Measurements from ENCODE around the gene HDGFL2. TPM values are rescaled to one million over a fixed set of nuclear protein-coding genes. Genes with fewer than 3 reads are reported as not detected.

Gene HDGFL2
- total and polyA plus RNA-seq, 7 experiments from 2014 or later, result 14.0 to 64.6 (median 31.5) TPM

- ChIA-PET POLR2A (no interaction called here), CTCF (interaction anchor here (0.5 to 0.6 kb wide), 2 partner anchors 234 to 259 kb away, joined by 3 read pairs; no protein-coding TSS in a partner anchor)
- H3K4me1 ChIP-seq (ENCODE audit: control insufficient read depth in 2 of 2, insufficient read depth in 2 of 2, low read length in 2 of 2), result peaks cover 5 to 7% of the 10 kb centered on the region in 2 donors
- H3K4me3 ChIP-seq (ENCODE audit: low read length), result no peak overlapping the region
- H3K36me3 ChIP-seq (ENCODE audit: control insufficient read depth in 2 of 3, insufficient read depth in 3 of 3, low read length in 3 of 3), result peaks cover 0 to 31% (median 0%) of the 10 kb centered on the region in 3 experiments
- Mint-ChIP-seq H3K27me3 (no peaks in the 10 kb centered on the region), H3K27ac (no peak overlapping the region), H3K4me3 (no peak overlapping the region), H3K4me1 (peaks cover 5 to 24% (median 18%) of the 10 kb centered on the region in 7 donors), H3K9me3 (no peaks in the 10 kb centered on the region), H3K36me3 (peaks cover 1 to 15% (median 8%) of the 10 kb centered on the region in 5 donors)
- no peaks in the 10 kb centered on the region for H3K9me3 ChIP-seq (ENCODE audit: control insufficient read depth in 2 of 3, low read length in 3 of 3)
- ATAC-seq (no peak), DNase-seq (no peak)
- H3K27me3 ChIP-seq (ENCODE audit: control insufficient read depth in 2 of 2, insufficient read depth in 2 of 2, low read length in 2 of 2), result no peaks in the 10 kb centered on the region
- intact Hi-C loops (cut with micrococcal nuclease), result loop anchor here in 1 of 2 donors (10.0 kb wide), 1 partner anchor 922 kb away; the partner anchor contains the start of gene MFSD12
- H3K27ac ChIP-seq (ENCODE audit: low read depth, low read length), result no peak overlapping the region
Observed at GRCh38 chr19:4477034-4477801, 5.1 kb downstream of the HDGFL2 start.

GRCh38 chr19:4482721-4483364, 10.7 kb downstream of the HDGFL2 start:
- Mint-ChIP-seq H3K27ac (no peak overlapping the region), H3K9me3 (no peaks in the 10 kb centered on the region), H3K4me1 (peaks cover 0 to 3% (median 0%) of the 10 kb centered on the region in 7 donors), H3K27me3 (no peaks in the 10 kb centered on the region), H3K4me3 (no peak overlapping the region), H3K36me3 (peaks cover 0 to 19% (median 7%) of the 10 kb centered on the region in 5 donors)
- intact Hi-C loops (cut with micrococcal nuclease), result no loop called here
- H3K27ac ChIP-seq (ENCODE audit: low read depth, low read length), result no peak overlapping the region
- H3K36me3 ChIP-seq (ENCODE audit: control insufficient read depth in 2 of 3, insufficient read depth in 3 of 3, low read length in 3 of 3), result peaks cover 0 to 27% (median 0%) of the 10 kb centered on the region in 3 experiments
- H3K9me3 ChIP-seq (ENCODE audit: control insufficient read depth in 2 of 3, low read length in 3 of 3), result no peaks in the 10 kb centered on the region
- ChIA-PET POLR2A (no interaction called here), CTCF (no interaction called here)
- ATAC-seq (no peak), DNase-seq (no peak)
- H3K4me1 ChIP-seq (ENCODE audit: control insufficient read depth in 2 of 2, insufficient read depth in 2 of 2, low read length in 2 of 2), result no peaks in the 10 kb centered on the region
- no peaks in the 10 kb centered on the region for H3K27me3 ChIP-seq (ENCODE audit: control insufficient read depth in 2 of 2, insufficient read depth in 2 of 2, low read length in 2 of 2)
- H3K4me3 ChIP-seq (ENCODE audit: low read length), result no peak overlapping the region

- no peak for ATAC-seq
- Mint-ChIP-seq H3K27me3 (no peaks in the 10 kb centered on the region), H3K4me1 (peaks cover 0 to 3% (median 0%) of the 10 kb centered on the region in 7 donors), H3K36me3 (peaks cover 0 to 21% (median 8%) of the 10 kb centered on the region in 5 donors), H3K27ac (peak overlapping the region in 1 of 9 donors; percentile 16), H3K4me3 (no peak overlapping the region), H3K9me3 (no peaks in the 10 kb centered on the region)
- Histone ChIP-seq H3K27me3 (ENCODE audit: control insufficient read depth in 2 of 2, insufficient read depth in 2 of 2, low read length in 2 of 2) (no peaks in the 10 kb centered on the region), H3K4me3 (ENCODE audit: low read length) (no peak overlapping the region), H3K27ac (ENCODE audit: low read depth, low read length) (no peak overlapping the region), H3K9me3 (ENCODE audit: control insufficient read depth in 2 of 3, low read length in 3 of 3) (no peaks in the 10 kb centered on the region), H3K4me1 (ENCODE audit: control insufficient read depth in 2 of 2, insufficient read depth in 2 of 2, low read length in 2 of 2) (no peaks in the 10 kb centered on the region), H3K36me3 (ENCODE audit: control insufficient read depth in 2 of 3, insufficient read depth in 3 of 3, low read length in 3 of 3) (peaks cover 0 to 24% (median 0%) of the 10 kb centered on the region in 3 experiments)
- intact Hi-C loops (cut with micrococcal nuclease), result no loop called here
- POLR2A ChIA-PET, result interaction anchor here (0.6 kb wide), 1 partner anchor 20 kb away, joined by 3 read pairs; no protein-coding TSS in a partner anchor
- no peak for DNase-seq
- CTCF ChIA-PET, result no interaction called here
Observed at GRCh38 chr19:4483385-4483784, 11.3 kb downstream of the HDGFL2 start.

GRCh38 chr19:4487572-4487971, 15.5 kb downstream of the HDGFL2 start:
- DNase-seq (no peak), ATAC-seq (no peak)
- Histone ChIP-seq H3K36me3 (ENCODE audit: control insufficient read depth in 2 of 3, insufficient read depth in 3 of 3, low read length in 3 of 3) (peaks cover 0 to 44% (median 0%) of the 10 kb centered on the region in 3 experiments), H3K9me3 (ENCODE audit: control insufficient read depth in 2 of 3, low read length in 3 of 3) (no peaks in the 10 kb centered on the region), H3K4me3 (ENCODE audit: low read length) (no peak overlapping the region), H3K27me3 (ENCODE audit: control insufficient read depth in 2 of 2, insufficient read depth in 2 of 2, low read length in 2 of 2) (no peaks in the 10 kb centered on the region), H3K4me1 (ENCODE audit: control insufficient read depth in 2 of 2, insufficient read depth in 2 of 2, low read length in 2 of 2) (no peaks in the 10 kb centered on the region), H3K27ac (ENCODE audit: low read depth, low read length) (no peak overlapping the region)
- peaks cover 0 to 3% (median 0%) of the 10 kb centered on the region in 7 donors for H3K4me1 Mint-ChIP-seq
- H3K27ac Mint-ChIP-seq, result peak overlapping the region in 1 of 9 donors; percentile 1
- H3K9me3 Mint-ChIP-seq, result no peaks in the 10 kb centered on the region
- intact Hi-C loops (cut with micrococcal nuclease), result no loop called here
- CTCF ChIA-PET, result no interaction called here
- no peaks in the 10 kb centered on the region for H3K27me3 Mint-ChIP-seq
- H3K36me3 Mint-ChIP-seq, result peaks cover 0 to 29% (median 12%) of the 10 kb centered on the region in 5 donors
- POLR2A ChIA-PET, result no interaction called here
- H3K4me3 Mint-ChIP-seq, result no peak overlapping the region

GRCh38 chr19:4488496-4488895, 16.4 kb downstream of the HDGFL2 start:
- Histone ChIP-seq H3K36me3 (ENCODE audit: control insufficient read depth in 2 of 3, insufficient read depth in 3 of 3, low read length in 3 of 3) (peaks cover 0 to 47% (median 0%) of the 10 kb centered on the region in 3 experiments), H3K9me3 (ENCODE audit: control insufficient read depth in 2 of 3, low read length in 3 of 3) (no peaks in the 10 kb centered on the region), H3K4me3 (ENCODE audit: low read length) (no peak overlapping the region), H3K4me1 (ENCODE audit: control insufficient read depth in 2 of 2, insufficient read depth in 2 of 2, low read length in 2 of 2) (no peaks in the 10 kb centered on the region), H3K27me3 (ENCODE audit: control insufficient read depth in 2 of 2, insufficient read depth in 2 of 2, low read length in 2 of 2) (no peaks in the 10 kb centered on the region), H3K27ac (ENCODE audit: low read depth, low read length) (no peak overlapping the region)
- ATAC-seq, result no peak
- CTCF ChIA-PET, result no interaction called here
- H3K27ac Mint-ChIP-seq, result no peak overlapping the region
- POLR2A ChIA-PET, result no interaction called here
- H3K4me1 Mint-ChIP-seq, result peaks cover 0 to 3% (median 0%) of the 10 kb centered on the region in 7 donors
- intact Hi-C loops (cut with micrococcal nuclease), result no loop called here
- no peak for DNase-seq
- H3K36me3 Mint-ChIP-seq, result peaks cover 0 to 26% (median 12%) of the 10 kb centered on the region in 5 donors
- no peak overlapping the region for H3K4me3 Mint-ChIP-seq
- no peaks in the 10 kb centered on the region for H3K9me3 Mint-ChIP-seq
- no peaks in the 10 kb centered on the region for H3K27me3 Mint-ChIP-seq

- DNase-seq (no peak), ATAC-seq (no peak)
- H3K27me3 Mint-ChIP-seq, result no peaks in the 10 kb centered on the region
- Histone ChIP-seq H3K4me1 (ENCODE audit: control insufficient read depth in 2 of 2, insufficient read depth in 2 of 2, low read length in 2 of 2) (no peaks in the 10 kb centered on the region), H3K4me3 (ENCODE audit: low read length) (no peak overlapping the region), H3K9me3 (ENCODE audit: control insufficient read depth in 2 of 3, low read length in 3 of 3) (no peaks in the 10 kb centered on the region), H3K27ac (ENCODE audit: low read depth, low read length) (no peak overlapping the region), H3K27me3 (ENCODE audit: control insufficient read depth in 2 of 2, insufficient read depth in 2 of 2, low read length in 2 of 2) (no peaks in the 10 kb centered on the region), H3K36me3 (ENCODE audit: control insufficient read depth in 2 of 3, insufficient read depth in 3 of 3, low read length in 3 of 3) (peaks cover 0 to 68% (median 0%) of the 10 kb centered on the region in 3 experiments)
- peaks cover 0 to 20% (median 9%) of the 10 kb centered on the region in 5 donors for H3K36me3 Mint-ChIP-seq
- CTCF ChIA-PET, result no interaction called here
- H3K4me1 Mint-ChIP-seq, result no peaks in the 10 kb centered on the region
- no peaks in the 10 kb centered on the region for H3K9me3 Mint-ChIP-seq
- POLR2A ChIA-PET, result no interaction called here
- intact Hi-C loops (cut with micrococcal nuclease), result no loop called here
- no peak overlapping the region for H3K4me3 Mint-ChIP-seq
- H3K27ac Mint-ChIP-seq, result no peak overlapping the region
Observed at GRCh38 chr19:4491446-4491845, 19.3 kb downstream of the HDGFL2 start.

Measured in naive thymus-derived CD4-positive, alpha-beta T cell (primary cell).